Gastrocnemius medialis (tissue), 4 donors: ENCODE data around the gene NPTXR. TPM values are rescaled to one million over a fixed set of nuclear protein-coding genes. Genes with fewer than 3 reads are reported as not detected.

ENCODE experiments used
- ATAC-seq, 2 donors: fragments of 150-250 bp; one replicate each; pipeline ENCODE4 v1.9.1; 2016
- DNase-seq, 2 donors: peaks; one replicate each; pipeline ENCODE4 v3.0.0-alpha.2; 2019
- H3K27ac ChIP-seq, 4 donors: fragments of 200-600 bp; sonication (generic); 1 replicate in 1 of 4; 2 replicates in 3 of 4; pipeline ENCODE4 v1.5.1; 2016 to 2018; ENCODE audit warnings: mild to moderate bottlenecking in 2 of 4, moderate library complexity in 1 of 4
- H3K27me3 ChIP-seq, 3 donors: fragments of 200-600 bp; sonication (generic) in 2 of 3; 1 replicate in 1 of 3; 2 replicates in 2 of 3; pipeline versions ENCODE4 v1.5.1 to v1.6.0; 2016 to 2019; ENCODE audit warnings: mild to moderate bottlenecking in 1 of 3, moderate library complexity in 1 of 3
- H3K36me3 ChIP-seq, 2 donors: fragments of 200-600 bp; sonication (generic) in 1 of 2; one replicate each; pipeline ENCODE4 v1.5.1; 2017 to 2018
- H3K4me1 ChIP-seq, 2 donors: fragments of 200-600 bp; sonication (generic) in 1 of 2; one replicate each; pipeline ENCODE4 v1.5.1; 2016 to 2017; ENCODE audit warnings: mild to moderate bottlenecking in 2 of 2
- H3K4me3 ChIP-seq, 4 donors: fragments of 200-600 bp; sonication (generic) in 3 of 4; 1 replicate in 1 of 4; 2 replicates in 3 of 4; pipeline ENCODE4 v1.5.1; 2016 to 2019; ENCODE audit warnings: mild to moderate bottlenecking in 2 of 4
- H3K9me3 ChIP-seq, 3 donors: fragments of 200-600 bp; sonication (generic) in 2 of 3; 1 replicate in 1 of 3; 2 replicates in 2 of 3; pipeline ENCODE4 v1.5.1; 2016 to 2019
- CTCF ChIP-seq, 5 experiments: fragments of 450-650 bp in 3 of 5; fragments of 200-600 bp in 2 of 5; sonication (generic) in 2 of 5; IDR thresholded peaks in 4 of 5; conservative IDR thresholded peaks in 1 of 5; 1 replicate in 4 of 5; 2 replicates in 1 of 5; pipeline ENCODE4 v1.5.1; 2016 to 2019; ENCODE audit warnings: antibody characterized with exemption in 5 of 5, mild to moderate bottlenecking in 3 of 5, moderate library complexity in 3 of 5
- POLR2A ChIP-seq, 2 donors: fragments of 450-650 bp; IDR thresholded peaks; one replicate each; pipeline ENCODE4 v1.6.1; 2017; ENCODE audit warnings: antibody characterized with exemption in 2 of 2, mild to moderate bottlenecking in 2 of 2, moderate library complexity in 2 of 2
- in situ Hi-C, 4 donors: fragments of 200-750 bp; cut with MboI; loops; one replicate each; pipeline versions ENCODE4 v1.15.0 to v1.8.0; 2017; ENCODE audit warnings: low sequenced_read_pairs in 4 of 4
- intact Hi-C: fragments of 100-400 bp; cut with DNase I; formaldehyde crosslinking; loops from one replicate; pipeline ENCODE4 v1.15.1; 2023; ENCODE audit warnings: low total_unique reads
- total RNA-seq, 4 donors: library from RNA; depleted of rRNA; stranded (reverse); fragments of >200 nt; gene quantifications; one replicate each; pipeline versions ENCODE4 v1.1.0 to v1.2.3, GENCODE V29; 2016

Gene NPTXR
- total RNA-seq, 4 donors from 2014 or later = 0.25 to 5.0 (median 0.73) TPM

GRCh38 chr22:38845004-38845740 lies 1.3 kb upstream of the NPTXR start:
- in situ Hi-C loops = no loop called here
- H3K27me3 ChIP-seq = peaks cover 9 to 26% (median 18%) of the 10 kb centered on the region in 3 donors
- no peak for DNase-seq
- no peak for ATAC-seq
- no peaks in the 10 kb centered on the region for H3K36me3 ChIP-seq
- H3K4me3 ChIP-seq = no peak overlapping the region
- TF ChIP-seq CTCF (IDR thresholded peaks at IDR 0.05 in 4 of 5, conservative IDR thresholded peaks at IDR 0.05 in 1 of 5) (no peak), POLR2A (IDR thresholded peaks at IDR 0.05) (no peak)
- H3K4me1 ChIP-seq = no peaks in the 10 kb centered on the region
- intact Hi-C loops = no loop called here
- H3K27ac ChIP-seq = no peak overlapping the region
- no peaks in the 10 kb centered on the region for H3K9me3 ChIP-seq

- in situ Hi-C loops (no loop called here), intact Hi-C loops (loop anchor here (5.0 kb wide), 2 partner anchors 42 to 77 kb away; no protein-coding TSS in a partner anchor)
- no peak for TF ChIP-seq CTCF (IDR thresholded peaks at IDR 0.05 in 4 of 5, conservative IDR thresholded peaks at IDR 0.05 in 1 of 5)
- no peak for TF ChIP-seq POLR2A (IDR thresholded peaks at IDR 0.05)
- DNase-seq = no peak
- peaks cover 9 to 26% (median 17%) of the 10 kb centered on the region in 3 donors for H3K27me3 ChIP-seq
- peak overlapping the region; percentile 12 to 40 (median 38) for H3K4me3 ChIP-seq
- no peaks in the 10 kb centered on the region for H3K4me1 ChIP-seq
- no peaks in the 10 kb centered on the region for H3K9me3 ChIP-seq
- H3K27ac ChIP-seq = no peak overlapping the region
- no peaks in the 10 kb centered on the region for H3K36me3 ChIP-seq
- ATAC-seq = peak in 1 of 2 donors; percentile 7
Measured at GRCh38 chr22:38844315-38845003, 631 bp upstream of the NPTXR start.

GRCh38 chr22:38843201-38843656 lies 599 bp downstream of the NPTXR start:
- intact Hi-C loops (loop anchor here (5.0 kb wide), 2 partner anchors 41 to 76 kb away; no protein-coding TSS in a partner anchor), in situ Hi-C loops (no loop called here)
- Histone ChIP-seq H3K27ac (no peak overlapping the region), H3K36me3 (no peaks in the 10 kb centered on the region), H3K9me3 (no peaks in the 10 kb centered on the region), H3K27me3 (peaks cover 9 to 23% (median 17%) of the 10 kb centered on the region in 3 donors), H3K4me3 (peak overlapping the region in 3 of 4 donors; percentile 9 to 45 (median 40)), H3K4me1 (no peaks in the 10 kb centered on the region)
- ATAC-seq = peak; percentile 29 to 36
- DNase-seq = no peak
- peak in 2 of 5 experiments; percentile 12 to 34 for TF ChIP-seq CTCF (IDR thresholded peaks at IDR 0.05 in 4 of 5, conservative IDR thresholded peaks at IDR 0.05 in 1 of 5)
- no peak for TF ChIP-seq POLR2A (IDR thresholded peaks at IDR 0.05)

DNA sequence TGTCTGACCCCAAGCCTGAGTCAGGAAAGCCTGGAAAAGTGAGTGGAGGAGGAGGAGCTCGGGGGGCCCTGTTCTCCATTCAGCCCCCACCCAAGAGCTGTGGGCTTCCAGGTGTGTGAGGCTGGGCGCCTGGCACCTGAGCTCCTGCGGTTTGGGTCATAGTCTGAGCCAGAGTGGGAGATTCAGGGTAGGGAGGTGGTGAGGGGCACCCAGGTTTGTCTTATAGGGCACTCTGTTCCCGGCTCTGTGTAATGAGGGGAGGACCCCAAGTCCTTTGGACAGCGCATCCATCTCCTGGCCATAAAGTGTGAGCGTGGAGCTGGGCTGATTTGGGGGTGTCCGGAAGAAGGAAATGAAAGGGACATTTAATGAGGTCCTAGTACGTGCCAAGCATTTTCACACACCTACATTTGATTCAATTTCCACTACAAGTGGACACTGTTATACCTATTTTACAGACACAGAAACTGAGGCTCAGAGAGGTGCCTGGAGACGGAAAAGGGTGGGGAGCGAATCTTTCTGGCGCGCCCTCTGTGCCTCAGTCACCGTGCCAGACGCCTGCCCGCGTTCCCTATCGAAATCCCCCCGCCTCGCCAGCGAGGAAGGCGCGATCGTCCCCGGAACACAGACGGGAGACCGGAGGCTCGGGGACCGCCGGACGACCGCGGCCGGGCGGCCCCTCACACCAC lies 1.2 kb downstream of the NPTXR start:
- in situ Hi-C loops = no loop called here
- no peak for DNase-seq
- peaks cover 9 to 23% (median 17%) of the 10 kb centered on the region in 3 donors for H3K27me3 ChIP-seq

More for the DNA sequence above, 1.2 kb downstream of the NPTXR start:
- TF ChIP-seq POLR2A (IDR thresholded peaks at IDR 0.05) = no peak
- no peak for TF ChIP-seq CTCF (IDR thresholded peaks at IDR 0.05 in 4 of 5, conservative IDR thresholded peaks at IDR 0.05 in 1 of 5)
- Histone ChIP-seq H3K9me3 (no peaks in the 10 kb centered on the region), H3K4me3 (peak overlapping the region in 2 of 4 donors; percentile 40 to 45), H3K4me1 (no peaks in the 10 kb centered on the region), H3K27ac (no peak overlapping the region), H3K36me3 (no peaks in the 10 kb centered on the region)
- no peak for ATAC-seq
- intact Hi-C loops = loop anchor here (5.0 kb wide), 2 partner anchors 40 to 75 kb away; no protein-coding TSS in a partner anchor
